Trophoblast cell (in vitro differentiated cells and primary cell): Measurements from ENCODE around the gene SIGLECL1.

Experiments
- DNase-seq, 2 donors: peaks; one replicate each; pipeline ENCODE4 v3.0.0-alpha.2; 2016
- H2AFZ ChIP-seq: 2 replicates; pipeline ENCODE4 v1.6.1; 2013; ENCODE audit warnings: low read length, moderate library complexity, mild to moderate bottlenecking; ENCODE audit not compliant: insufficient read depth, poor library complexity
- H2AK5ac ChIP-seq: 2 replicates; pipeline ENCODE4 v1.6.1; 2013; ENCODE audit warnings: mild to moderate bottlenecking, low read length
- H2BK120ac ChIP-seq: 2 replicates; pipeline ENCODE4 v1.6.1; 2013; ENCODE audit warnings: low read length, mild to moderate bottlenecking, moderate library complexity; ENCODE audit not compliant: insufficient read depth, poor library complexity
- H2BK12ac ChIP-seq: 2 replicates; pipeline ENCODE4 v1.6.1; 2013; ENCODE audit warnings: mild to moderate bottlenecking, low read length, moderate library complexity
- H2BK5ac ChIP-seq: 2 replicates; pipeline ENCODE4 v1.6.1; 2013; ENCODE audit warnings: low read length, low read depth, moderate library complexity, mild to moderate bottlenecking; ENCODE audit not compliant: poor library complexity
- H3K14ac ChIP-seq: 2 replicates; pipeline ENCODE4 v1.6.1; 2013; ENCODE audit warnings: mild to moderate bottlenecking, low read length
- H3K18ac ChIP-seq: 2 replicates; pipeline ENCODE4 v1.6.1; 2013; ENCODE audit warnings: mild to moderate bottlenecking, low read length
- H3K23ac ChIP-seq: 2 replicates; pipeline ENCODE4 v1.6.1; 2013; ENCODE audit warnings: low read length
- H3K27ac ChIP-seq: 2 replicates; pipeline ENCODE4 v1.5.1; 2013; ENCODE audit warnings: low read depth, mild to moderate bottlenecking, inconsistent platforms, low read length, moderate library complexity
- H3K27me3 ChIP-seq: 2 replicates; pipeline ENCODE4 v1.6.1; 2013; ENCODE audit warnings: inconsistent platforms, mild to moderate bottlenecking, low read length, moderate library complexity; ENCODE audit not compliant: insufficient read depth
- H3K36me3 ChIP-seq, 2 experiments: 1 replicate in 1 of 2; 2 replicates in 1 of 2; pipeline ENCODE4 v1.6.1; 2013; ENCODE audit warnings: low read length in 2 of 2, mild to moderate bottlenecking in 2 of 2, moderate library complexity in 1 of 2; ENCODE audit not compliant: insufficient read depth in 2 of 2, control insufficient read depth in 1 of 2
- H3K4ac ChIP-seq: 2 replicates; pipeline ENCODE4 v1.6.1; 2013; ENCODE audit warnings: low read depth, mild to moderate bottlenecking, low read length, moderate library complexity
- H3K4me1 ChIP-seq, 2 experiments: 1 replicate in 1 of 2; 2 replicates in 1 of 2; pipeline ENCODE4 v1.6.1; 2013; ENCODE audit warnings: low read length in 2 of 2, mild to moderate bottlenecking in 2 of 2, moderate library complexity in 1 of 2; ENCODE audit not compliant: insufficient read depth in 2 of 2, control insufficient read depth in 1 of 2
- H3K4me2 ChIP-seq: 2 replicates; pipeline ENCODE4 v1.6.1; 2013; ENCODE audit warnings: inconsistent platforms, mild to moderate bottlenecking, low read length, moderate library complexity
- H3K4me3 ChIP-seq: 2 replicates; pipeline ENCODE4 v1.5.1; 2013; ENCODE audit warnings: mild to moderate bottlenecking, low read depth, low read length, inconsistent platforms
- H3K79me1 ChIP-seq: one replicate; pipeline ENCODE4 v1.6.1; 2013; ENCODE audit warnings: low read length
- H3K79me2 ChIP-seq: 2 replicates; pipeline ENCODE4 v1.6.1; 2013; ENCODE audit warnings: low read length, mild to moderate bottlenecking; ENCODE audit not compliant: control insufficient read depth, insufficient read depth, poor library complexity
- H3K9ac ChIP-seq: 2 replicates; pipeline ENCODE4 v1.6.1; 2013; ENCODE audit warnings: mild to moderate bottlenecking, low read length
- H3K9me3 ChIP-seq: 2 replicates; pipeline ENCODE4 v1.6.1; 2013; ENCODE audit warnings: low read depth, mild to moderate bottlenecking, control low read depth, inconsistent platforms, low read length; ENCODE audit not compliant: insufficient read depth
- H4K12ac ChIP-seq: 2 replicates; pipeline ENCODE4 v1.6.1; 2013; ENCODE audit warnings: low read depth, mild to moderate bottlenecking, low read length, moderate library complexity
- H4K8ac ChIP-seq: 2 replicates; pipeline ENCODE4 v1.6.1; 2013; ENCODE audit warnings: low read depth, mild to moderate bottlenecking, low read length, moderate library complexity
- H4K91ac ChIP-seq: one replicate; pipeline ENCODE4 v1.6.1; 2013; ENCODE audit warnings: low read depth, mild to moderate bottlenecking, low read length, moderate library complexity
- WGBS: extraction: QIAGEN DNeasy Blood & Tissue Kit; methylation state at CpG from one replicate; pipeline ENCODE4 v1.1.7; 2013; ENCODE audit warnings: missing lambda C conversion rate; ENCODE audit not compliant: insufficient read length, insufficient coverage; ENCODE audit errors: extremely low coverage; 5-methylcytosine and 5-hydroxymethylcytosine counted together

The SIGLECL1 gene

DNA sequence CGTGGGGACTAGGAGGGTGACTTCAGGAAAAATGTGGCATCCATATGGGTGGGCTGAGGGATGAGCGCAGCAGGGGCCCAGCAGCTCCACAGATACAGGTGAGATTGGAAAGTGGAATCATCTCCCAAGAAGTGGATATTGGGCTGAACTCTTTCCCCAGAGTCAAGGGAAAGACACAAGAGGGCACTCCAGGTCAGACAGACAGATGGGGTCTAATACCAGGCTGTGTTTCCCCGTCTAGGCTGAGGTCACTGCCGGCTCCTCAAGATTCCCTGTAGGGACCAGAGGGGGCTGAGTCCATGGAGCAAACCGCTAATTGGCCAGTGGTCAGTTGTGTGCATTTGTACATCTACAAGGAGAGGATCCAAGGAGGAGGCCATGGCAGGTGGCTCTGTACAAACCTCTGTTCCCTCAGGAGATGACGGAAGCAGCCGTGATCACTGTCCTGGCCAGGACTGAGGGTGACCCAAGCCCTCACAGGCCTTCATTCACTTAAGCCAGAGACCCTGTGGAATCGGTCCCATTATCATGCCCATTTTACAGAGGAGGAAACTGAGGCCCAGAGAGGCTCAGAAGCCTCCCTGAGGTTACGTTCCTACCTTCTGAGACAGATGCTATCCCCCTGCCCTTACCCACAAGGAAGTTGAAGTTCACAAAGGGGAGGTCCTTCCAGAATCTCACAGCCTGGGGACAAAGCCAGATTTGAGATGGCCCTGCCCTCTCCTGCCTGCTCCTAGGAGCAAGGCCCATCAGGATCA is 45.6 kb downstream of the SIGLECL1 start:
- no CpG with 5 or more reads among the region's 9 CpGs for WGBS
- no peak for DNase-seq
- no peaks in the 10 kb centered on the region for H3K4me1 ChIP-seq
- no peaks in the 10 kb centered on the region for H3K9me3 ChIP-seq
- no peak overlapping the region for H2AFZ ChIP-seq
- H3K23ac ChIP-seq: no peak overlapping the region
- H3K79me1 ChIP-seq: no peaks in the 10 kb centered on the region
- no peak overlapping the region for H3K4me3 ChIP-seq
- no peak overlapping the region for H2BK5ac ChIP-seq
- no peak overlapping the region for H4K8ac ChIP-seq
- no peak overlapping the region for H3K14ac ChIP-seq
- no peak overlapping the region for H2AK5ac ChIP-seq
- H4K12ac ChIP-seq: no peak overlapping the region
- H3K9ac ChIP-seq: no peak overlapping the region
- H3K4ac ChIP-seq: no peak overlapping the region
- H3K79me2 ChIP-seq: no peaks in the 10 kb centered on the region
- H3K4me2 ChIP-seq: no peak overlapping the region
- no peak overlapping the region for H3K18ac ChIP-seq
- H2BK120ac ChIP-seq: no peak overlapping the region
- H3K27ac ChIP-seq: no peak overlapping the region
- no peaks in the 10 kb centered on the region for H3K36me3 ChIP-seq
- no peak overlapping the region for H4K91ac ChIP-seq
- no peak overlapping the region for H2BK12ac ChIP-seq
- no peaks in the 10 kb centered on the region for H3K27me3 ChIP-seq

DNA sequence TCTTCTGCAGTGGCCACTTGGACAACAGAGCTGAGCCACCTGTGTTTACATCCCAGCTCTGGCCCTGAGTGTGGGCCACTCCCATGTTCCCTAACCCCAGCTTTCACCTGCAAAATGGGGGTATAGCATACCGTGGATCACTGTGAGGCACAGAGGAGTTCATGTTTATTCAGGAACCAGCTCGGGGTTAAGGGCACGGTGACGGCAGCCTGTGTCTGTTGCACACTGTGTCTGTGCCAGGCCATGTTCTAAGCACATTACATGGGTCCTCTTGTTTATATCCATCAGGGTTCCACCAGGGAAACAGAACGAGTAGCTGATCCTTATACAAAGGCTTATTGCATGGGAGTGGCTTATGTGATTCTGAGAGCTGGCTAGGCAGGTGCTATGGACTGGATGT is 46.5 kb downstream of the SIGLECL1 start:
- H3K4me3 ChIP-seq: no peak overlapping the region
- H3K27ac ChIP-seq: no peak overlapping the region
- H3K23ac ChIP-seq: no peak overlapping the region
- H3K36me3 ChIP-seq: no peaks in the 10 kb centered on the region
- no peaks in the 10 kb centered on the region for H3K79me1 ChIP-seq
- H3K4me1 ChIP-seq: no peaks in the 10 kb centered on the region
- WGBS: no CpG with 5 or more reads among the region's 5 CpGs
- no peak overlapping the region for H4K8ac ChIP-seq
- no peak overlapping the region for H2BK12ac ChIP-seq
- H3K18ac ChIP-seq: no peak overlapping the region
- H3K79me2 ChIP-seq: no peaks in the 10 kb centered on the region
- no peak overlapping the region for H4K12ac ChIP-seq
- H3K4ac ChIP-seq: no peak overlapping the region
- DNase-seq: no peak
- H2BK5ac ChIP-seq: no peak overlapping the region
- no peak overlapping the region for H3K4me2 ChIP-seq
- H2AK5ac ChIP-seq: no peak overlapping the region
- H3K14ac ChIP-seq: no peak overlapping the region
- H4K91ac ChIP-seq: no peak overlapping the region
- H2AFZ ChIP-seq: no peak overlapping the region
- H3K9me3 ChIP-seq: no peaks in the 10 kb centered on the region
- H3K27me3 ChIP-seq: no peaks in the 10 kb centered on the region
- no peak overlapping the region for H2BK120ac ChIP-seq
- no peak overlapping the region for H3K9ac ChIP-seq

DNA sequence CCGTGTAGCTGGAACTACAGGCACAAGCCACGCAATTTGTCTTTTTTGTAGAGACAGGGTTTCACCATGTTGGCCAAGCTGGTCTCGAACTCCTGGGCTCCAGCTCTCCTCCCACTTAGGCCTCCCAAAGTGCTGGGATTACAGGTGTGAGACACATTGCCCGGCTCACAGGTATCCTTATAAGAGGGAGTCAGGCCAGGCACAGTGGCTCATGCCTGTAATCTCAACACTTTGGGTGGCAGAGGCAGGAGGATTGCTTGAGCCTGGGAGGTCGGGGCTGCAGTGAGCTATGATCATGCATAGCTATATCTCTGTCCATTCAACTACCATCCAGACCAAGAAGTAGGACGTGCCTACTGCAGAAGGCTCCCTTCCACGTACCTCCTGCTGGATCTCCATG is 50.4 kb downstream of the SIGLECL1 start:
- H4K8ac ChIP-seq: no peak overlapping the region

DNA sequence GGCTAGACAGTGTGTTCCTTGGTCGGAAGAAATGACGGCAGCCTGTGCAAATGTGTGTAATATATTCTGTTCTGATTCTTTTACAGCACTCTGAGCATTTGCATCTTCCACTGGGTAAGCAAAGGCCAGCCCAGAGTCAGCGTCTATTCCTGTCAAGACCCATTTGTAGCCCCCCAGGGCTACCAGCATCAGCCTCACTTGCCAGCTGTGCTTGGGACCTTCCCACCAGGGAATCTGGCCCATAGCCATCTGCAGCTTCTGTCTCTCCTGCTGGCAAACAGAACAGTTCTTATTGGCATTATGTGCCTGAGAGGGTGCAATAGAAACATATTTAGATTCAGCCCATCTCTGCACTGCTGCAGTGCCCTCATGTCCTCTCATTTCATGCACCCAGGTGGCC is 54.6 kb downstream of the SIGLECL1 start:
- Histone ChIP-seq H3K4me3 (no peak overlapping the region), H3K9me3 (peaks cover 3% of the 10 kb centered on the region), H2AFZ (no peak overlapping the region), H3K27me3 (no peaks in the 10 kb centered on the region), H2BK5ac (no peak overlapping the region), H4K91ac (no peak overlapping the region), H3K4ac (no peak overlapping the region), H3K27ac (no peak overlapping the region), H4K8ac (no peak overlapping the region), H3K23ac (no peak overlapping the region), H2BK120ac (no peak overlapping the region), H3K4me2 (no peak overlapping the region), H3K79me1 (no peaks in the 10 kb centered on the region), H2AK5ac (no peak overlapping the region), H3K18ac (no peak overlapping the region), H3K14ac (no peak overlapping the region), H4K12ac (no peak overlapping the region), H2BK12ac (no peak overlapping the region), H3K36me3 (no peaks in the 10 kb centered on the region), H3K9ac (no peak overlapping the region), H3K4me1 (no peaks in the 10 kb centered on the region), H3K79me2 (no peaks in the 10 kb centered on the region)
- no peak for DNase-seq
- WGBS: no CpG with 5 or more reads among the region's 3 CpGs

More for the DNA sequence above, 50.4 kb downstream of the SIGLECL1 start:
- H3K27me3 ChIP-seq: no peaks in the 10 kb centered on the region
- H2AK5ac ChIP-seq: no peak overlapping the region
- no peak overlapping the region for H3K4me2 ChIP-seq
- no peak overlapping the region for H3K9ac ChIP-seq
- H4K91ac ChIP-seq: no peak overlapping the region
- H2BK12ac ChIP-seq: no peak overlapping the region
- H3K23ac ChIP-seq: no peak overlapping the region
- no peak overlapping the region for H3K27ac ChIP-seq
- no peaks in the 10 kb centered on the region for H3K79me2 ChIP-seq
- no peak overlapping the region for H3K14ac ChIP-seq
- no peak overlapping the region for H2BK5ac ChIP-seq
- H3K79me1 ChIP-seq: no peaks in the 10 kb centered on the region
- no peak for DNase-seq
- no peak overlapping the region for H3K4ac ChIP-seq
- H3K18ac ChIP-seq: no peak overlapping the region
- no peaks in the 10 kb centered on the region for H3K36me3 ChIP-seq
- peaks cover 2% of the 10 kb centered on the region for H3K9me3 ChIP-seq
- no peak overlapping the region for H3K4me3 ChIP-seq
- no peak overlapping the region for H4K12ac ChIP-seq
- no peaks in the 10 kb centered on the region for H3K4me1 ChIP-seq
- no peak overlapping the region for H2AFZ ChIP-seq
- no CpG with 5 or more reads among the region's 7 CpGs for WGBS
- no peak overlapping the region for H2BK120ac ChIP-seq
